IMR-90 (cell line): ENCODE measurements around the gene RSRC1. TPM values are rescaled to one million over a fixed set of nuclear protein-coding genes. Genes with fewer than 3 reads are reported as not detected.

ENCODE experiments used
- ATAC-seq: fragments of 200-7000 bp; cut with Tn5 transposase; 2 replicates; pipeline ENCODE4 v1.9.1; 2020; ENCODE audit warnings: low read depth, mild to moderate bottlenecking, moderate library complexity
- BruUV-seq: library from RNA; stranded (reverse); fragments of 400-500 nt; replicated peaks from 2 replicates; lab custom pipeline; 2021; lab: Mats Ljungman, UMichigan
- CTCF ChIA-PET: fragments of 300-600 bp; formaldehyde crosslinking; extraction: SDS; loops from one replicate; lab custom pipeline; 2021; ENCODE audit warnings: antibody characterized with exemption; lab: Yijun Ruan, JAX
- POLR2A ChIA-PET: fragments of 300-600 bp; sonication (Branson Sonifier 250); formaldehyde crosslinking; loops from one replicate; lab custom pipeline; 2022; ENCODE audit warnings: antibody characterized with exemption; ENCODE audit not compliant: unreplicated experiment; lab: Charles Lee
- DNase-seq: peaks from one replicate; pipeline ENCODE4 v3.0.0; 2013
- H2AFZ ChIP-seq: replicated peaks from 2 replicates; pipeline ENCODE3; 2013; ENCODE audit warnings: low read length, mild to moderate bottlenecking; ENCODE audit not compliant: poor library complexity
- H2AK5ac ChIP-seq: 2 replicates; pipeline ENCODE4 v1.6.1; 2013; ENCODE audit warnings: low read depth, low read length, inconsistent platforms
- H2AK9ac ChIP-seq: replicated peaks from 2 replicates; pipeline ENCODE3; 2013; ENCODE audit warnings: mild to moderate bottlenecking, low read depth, low read length, moderate library complexity; ENCODE audit not compliant: poor library complexity
- H2BK120ac ChIP-seq: 2 replicates; pipeline ENCODE4 v1.6.1; 2013; ENCODE audit warnings: low read depth, low read length, inconsistent platforms
- H2BK15ac ChIP-seq: 3 replicates; pipeline ENCODE4 v1.6.1; 2013; ENCODE audit warnings: low read depth, low read length, inconsistent platforms
- H2BK20ac ChIP-seq: 2 replicates; pipeline ENCODE4 v1.6.1; 2013; ENCODE audit warnings: low read depth, mild to moderate bottlenecking, inconsistent platforms, low read length, moderate library complexity
- H2BK5ac ChIP-seq: 2 replicates; pipeline ENCODE4 v1.6.1; 2013; ENCODE audit warnings: mild to moderate bottlenecking, low read depth, low read length, inconsistent platforms; ENCODE audit not compliant: poor library complexity, severe bottlenecking
- H3K14ac ChIP-seq: replicated peaks from 2 replicates; pipeline ENCODE4 v1.6.1; 2013; ENCODE audit warnings: low read depth, low read length, inconsistent platforms
- H3K18ac ChIP-seq: 2 replicates; pipeline ENCODE4 v1.6.1; 2013; ENCODE audit warnings: low read depth, low read length, control low read depth
- H3K23ac ChIP-seq: 2 replicates; pipeline ENCODE4 v1.6.1; 2013; ENCODE audit warnings: low read depth, low read length, inconsistent platforms
- H3K27ac ChIP-seq: 2 replicates; pipeline ENCODE4 v1.5.1; 2013; ENCODE audit warnings: mild to moderate bottlenecking, control low read depth, low read length; ENCODE audit not compliant: insufficient read depth
- H3K27me3 ChIP-seq: 2 replicates; pipeline ENCODE4 v1.6.1; 2013; ENCODE audit warnings: low read length; ENCODE audit not compliant: control insufficient read depth, insufficient read depth
- H3K36me3 ChIP-seq: 2 replicates; pipeline ENCODE4 v1.6.1; 2013; ENCODE audit warnings: low read length, mixed read lengths; ENCODE audit not compliant: control insufficient read depth, insufficient read depth
- H3K4ac ChIP-seq: 2 replicates; pipeline ENCODE4 v1.6.1; 2013; ENCODE audit warnings: low read depth, low read length, inconsistent platforms
- H3K4me1 ChIP-seq: 2 replicates; pipeline ENCODE4 v1.6.1; 2013; ENCODE audit warnings: low read length, mixed read lengths; ENCODE audit not compliant: control insufficient read depth, insufficient read depth
- H3K4me2 ChIP-seq: 2 replicates; pipeline ENCODE4 v1.6.1; 2013; ENCODE audit warnings: low read depth, mild to moderate bottlenecking, control low read depth, low read length, moderate library complexity
- H3K4me3 ChIP-seq: 2 replicates; pipeline ENCODE4 v1.5.1; 2013; ENCODE audit warnings: low read depth, mild to moderate bottlenecking, control low read depth, low read length, moderate library complexity; ENCODE audit not compliant: insufficient read depth
- H3K56ac ChIP-seq: 2 replicates; pipeline ENCODE4 v1.6.1; 2013; ENCODE audit warnings: low read length, inconsistent platforms; ENCODE audit not compliant: insufficient read depth; ENCODE audit errors: extremely low read depth
- H3K79me1 ChIP-seq, 2 experiments: 2 replicates each; pipeline ENCODE4 v1.6.1; 2013; ENCODE audit warnings: low read length in 2 of 2, inconsistent platforms in 1 of 2, low read depth in 1 of 2
- H3K9ac ChIP-seq: 2 replicates; pipeline ENCODE4 v1.6.1; 2013; ENCODE audit warnings: low read depth, low read length, control low read depth
- H3K9me1 ChIP-seq: 2 replicates; pipeline ENCODE4 v1.6.1; 2013; ENCODE audit warnings: low read length, inconsistent platforms; ENCODE audit not compliant: insufficient read depth
- H3K9me3 ChIP-seq: 2 replicates; pipeline ENCODE4 v1.6.1; 2013; ENCODE audit warnings: low read length; ENCODE audit not compliant: control insufficient read depth, insufficient read depth
- H4K20me1 ChIP-seq: 2 replicates; pipeline ENCODE4 v1.6.1; 2013; ENCODE audit warnings: low read length, inconsistent platforms; ENCODE audit not compliant: insufficient read depth
- H4K5ac ChIP-seq: 2 replicates; pipeline ENCODE4 v1.6.1; 2013; ENCODE audit warnings: mild to moderate bottlenecking, low read depth, low read length, control low read depth
- H4K8ac ChIP-seq, 2 experiments: 2 replicates each; pipeline ENCODE4 v1.6.1; 2013; ENCODE audit warnings: low read depth in 2 of 2, low read length in 2 of 2, control low read depth in 1 of 2, inconsistent platforms in 1 of 2
- H4K91ac ChIP-seq: 2 replicates; pipeline ENCODE4 v1.6.1; 2013; ENCODE audit warnings: low read depth, low read length, inconsistent platforms; ENCODE audit not compliant: insufficient read depth
- BHLHE40 ChIP-seq: fragments of 150-350 bp; IDR thresholded peaks from 2 replicates; pipeline ENCODE4 v1.6.1; 2016; ENCODE audit warnings: mild to moderate bottlenecking, low read depth, low read length
- CHD1 ChIP-seq: IDR thresholded peaks from 2 replicates; pipeline ENCODE4 v1.6.1; 2012; ENCODE audit warnings: low read depth, low read length, improper control_type of control experiment
- CTCF ChIP-seq: conservative IDR thresholded peaks from 2 replicates; pipeline ENCODE4 v1.5.1; 2012; ENCODE audit warnings: mild to moderate bottlenecking, low read depth, low read length, improper control_type of control experiment
- ELK1 ChIP-seq: fragments of 150-350 bp; IDR thresholded peaks from 2 replicates; pipeline ENCODE4 v1.6.1; 2016; ENCODE audit warnings: low read depth, mild to moderate bottlenecking, low read length, moderate library complexity, borderline replicate concordance
- FOS ChIP-seq: fragments of 150-350 bp; IDR thresholded peaks from 2 replicates; pipeline ENCODE4 v1.6.1; 2016; ENCODE audit warnings: low read depth, low read length
- MAFK ChIP-seq: IDR thresholded peaks from 2 replicates; pipeline ENCODE4 v1.6.1; 2012; ENCODE audit warnings: low read depth, low read length, improper control_type of control experiment
- NFE2L2 ChIP-seq: fragments of 150-350 bp; IDR thresholded peaks from 2 replicates; pipeline ENCODE4 v1.6.1; 2016; ENCODE audit warnings: low read depth, mild to moderate bottlenecking, low read length
- POLR2A ChIP-seq: IDR thresholded peaks from 2 replicates; pipeline ENCODE4 v1.6.1; 2012; ENCODE audit warnings: mild to moderate bottlenecking, low read depth, low read length
- RCOR1 ChIP-seq: IDR thresholded peaks from 2 replicates; pipeline ENCODE4 v1.6.1; 2012; ENCODE audit warnings: mild to moderate bottlenecking, low read length, improper control_type of control experiment; ENCODE audit not compliant: insufficient replicate concordance
- RFX5 ChIP-seq: IDR thresholded peaks from 2 replicates; pipeline ENCODE4 v1.8.0; 2012; ENCODE audit warnings: low read depth, mild to moderate bottlenecking, low read length, moderate library complexity
- SMC3 ChIP-seq: fragments of 150-350 bp; IDR thresholded peaks from 2 replicates; pipeline ENCODE4 v1.6.1; 2016; ENCODE audit warnings: low read depth, mild to moderate bottlenecking, antibody characterized with exemption, low read length, moderate library complexity
- whole genome bisulfite sequencing, 2 experiments: methylation state at CpG; one replicate each; pipeline versions ENCODE4 v1.1.5 to v1.1.7; 2013; ENCODE audit warnings: missing lambda C conversion rate in 2 of 2; ENCODE audit not compliant: insufficient read length in 1 of 2; ENCODE audit errors: extremely low coverage in 2 of 2; 5-methylcytosine and 5-hydroxymethylcytosine counted together
- dilution Hi-C: fragments of 300-500 bp; cut with HindIII; formaldehyde crosslinking; loops from one replicate; pipeline ENCODE4 v1.14.3; 2018; ENCODE audit warnings: low sequenced_read_pairs; ENCODE audit not compliant: unreplicated experiment
- in situ Hi-C: fragments of 300-500 bp; cut with MboI; formaldehyde crosslinking; loops from 3 replicates; pipeline ENCODE4 v1.14.3; 2019; ENCODE audit warnings: low sequenced_read_pairs, inconsistent platforms, mixed read lengths
- intact Hi-C: fragments of 100-400 bp; cut with micrococcal nuclease; formaldehyde crosslinking; loops from 2 replicates; pipeline ENCODE4 v1.10.0; 2022
- polyA plus RNA-seq, 3 experiments: library from polyadenylated mRNA; depleted of rRNA; stranded (reverse); fragments of >200 nt; gene quantifications; 2 replicates each; pipeline ENCODE4 v1.2.3, GENCODE V29; 2012; ENCODE audit warnings: low replicate concordance in 1 of 3
- total RNA-seq: library from RNA; depleted of rRNA; stranded (reverse); fragments of >200 nt; gene quantifications from 2 replicates; pipeline ENCODE4 v1.2.3, GENCODE V29; 2012
- TF ChIP-seq, protein P1 (sequence below): fragments of 150-350 bp; IDR thresholded peaks from 2 replicates; pipeline ENCODE4 v1.6.1; 2017; ENCODE audit warnings: mild to moderate bottlenecking, antibody characterized with exemption, low read length, low read depth

Gene RSRC1
- total and polyA plus RNA-seq, 2 of the 4 experiments (the other 2 are of a cell fraction), result 3.8 to 41.8 TPM

DNA sequence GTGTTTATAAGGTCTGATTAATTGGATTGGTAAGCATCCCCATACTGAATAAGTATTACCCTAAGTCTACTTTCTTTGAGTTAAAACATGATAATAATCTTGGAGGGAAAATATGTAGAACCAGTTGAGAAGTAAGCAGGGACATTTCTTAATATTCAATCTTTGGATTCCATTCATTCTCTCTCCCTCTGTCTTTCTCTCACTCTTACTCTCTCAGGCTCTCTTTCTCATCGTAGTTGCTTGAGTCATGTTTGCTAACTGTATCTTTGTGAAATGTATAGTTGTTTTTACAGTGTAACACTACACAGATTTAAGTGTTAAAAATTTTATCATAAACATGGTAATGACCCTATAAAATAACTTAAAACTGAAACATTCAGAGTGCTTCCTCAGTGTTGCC, 163.8 kb downstream of the RSRC1 start:
- H3K27me3 ChIP-seq, result no peaks in the 10 kb centered on the region
- no peak overlapping the region for H3K23ac ChIP-seq
- no peaks in the 10 kb centered on the region; the same call in 1 of the 2 replicates for H3K9me1 ChIP-seq
- no peak overlapping the region for H2AK5ac ChIP-seq
- H3K56ac ChIP-seq, result no peak overlapping the region
- no peak overlapping the region for H2BK120ac ChIP-seq
- ChIA-PET POLR2A (no interaction called here), CTCF (no interaction called here)
- dilution Hi-C loops (no loop called here), intact Hi-C loops (no loop called here), in situ Hi-C loops (no loop called here)
- H2AK9ac ChIP-seq, result no peak overlapping the region
- no peak overlapping the region for H4K5ac ChIP-seq
- no peak overlapping the region for H3K4ac ChIP-seq
- DNase-seq (peak; percentile 32), ATAC-seq (peak; percentile 86)
- TF ChIP-seq RCOR1 (no peak), CTCF (no peak), SMC3 (no peak), FOS (no peak), CHD1 (no peak), RFX5 (no peak), ELK1 (no peak), NFE2L2 (no peak), BHLHE40 (no peak), MAFK (no peak), POLR2A (no peak)
- TF ChIP-seq, protein P1, sequence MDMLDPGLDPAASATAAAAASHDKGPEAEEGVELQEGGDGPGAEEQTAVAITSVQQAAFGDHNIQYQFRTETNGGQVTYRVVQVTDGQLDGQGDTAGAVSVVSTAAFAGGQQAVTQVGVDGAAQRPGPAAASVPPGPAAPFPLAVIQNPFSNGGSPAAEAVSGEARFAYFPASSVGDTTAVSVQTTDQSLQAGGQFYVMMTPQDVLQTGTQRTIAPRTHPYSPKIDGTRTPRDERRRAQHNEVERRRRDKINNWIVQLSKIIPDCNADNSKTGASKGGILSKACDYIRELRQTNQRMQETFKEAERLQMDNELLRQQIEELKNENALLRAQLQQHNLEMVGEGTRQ, result no peak
- H3K9me3 ChIP-seq, result no peaks in the 10 kb centered on the region
- H3K27ac ChIP-seq, result no peak overlapping the region
- H2BK20ac ChIP-seq, result no peak overlapping the region
- no peaks in the 10 kb centered on the region for H3K4me1 ChIP-seq
- H3K4me2 ChIP-seq, result no peak overlapping the region
- WGBS, 2 experiments, result no CpG with 5 or more reads among the region's 1 CpG
- peaks cover 4 to 5% of the 10 kb centered on the region in 2 experiments; a peak in 2 of 4 replicates for H3K79me1 ChIP-seq
- no peak overlapping the region for H3K18ac ChIP-seq
- H4K20me1 ChIP-seq, result no peaks in the 10 kb centered on the region
- no TSS peak for BruUV-seq
- H3K36me3 ChIP-seq, result no peaks in the 10 kb centered on the region
- H2AFZ ChIP-seq, result no peak overlapping the region
- H3K9ac ChIP-seq, result no peak overlapping the region
- no peak overlapping the region for H3K14ac ChIP-seq
- H2BK5ac ChIP-seq, result no peak overlapping the region
- no peak overlapping the region for H3K4me3 ChIP-seq
- no peak overlapping the region for H4K8ac ChIP-seq
- no peak overlapping the region for H2BK15ac ChIP-seq
- no peak overlapping the region for H4K91ac ChIP-seq
